MM.1S (cell line): ENCODE measurements around the gene BCAS3.
"Not testable (repeated sequence)": the region's sequence is repeated elsewhere in the genome, so short reads cannot be mapped to it uniquely, and the experiment has no call there.

Experiments used
- DNase-seq: peaks from one replicate; pipeline ENCODE4 v3.0.0-alpha.2; 2015
- H2AFZ ChIP-seq: fragments of 300-600 bp; sonication (generic); 2 replicates; pipeline ENCODE4 v1.6.0; 2016; ENCODE audit warnings: antibody characterized with exemption, low read length
- H3F3A ChIP-seq: fragments of 300-600 bp; sonication (generic); 2 replicates; pipeline ENCODE4 v1.6.1; 2016; ENCODE audit warnings: mild to moderate bottlenecking, antibody characterized with exemption, low read length, moderate library complexity, mixed read lengths; ENCODE audit not compliant: insufficient read depth
- H3K27ac ChIP-seq: fragments of 300-600 bp; sonication (generic); 2 replicates; pipeline ENCODE4 v1.5.1; 2016; ENCODE audit warnings: mild to moderate bottlenecking, low read length
- H3K27me3 ChIP-seq: fragments of 300-600 bp; sonication (generic); replicated peaks from 2 replicates; pipeline ENCODE4 v1.6.0; 2016; ENCODE audit warnings: low read length; ENCODE audit not compliant: insufficient read depth
- H3K36me3 ChIP-seq: fragments of 300-600 bp; sonication (generic); replicated peaks from 2 replicates; pipeline ENCODE4 v1.6.1; 2016; ENCODE audit warnings: mild to moderate bottlenecking, low read length, mixed read lengths; ENCODE audit not compliant: insufficient read depth
- H3K4me1 ChIP-seq: fragments of 300-600 bp; sonication (generic); 2 replicates; pipeline ENCODE4 v1.6.1; 2016; ENCODE audit warnings: low read length, mixed read lengths
- H3K4me2 ChIP-seq: fragments of 300-600 bp; sonication (generic); 2 replicates; pipeline ENCODE4 v1.6.0; 2016; ENCODE audit warnings: low read depth, low read length
- H3K4me3 ChIP-seq: fragments of 300-600 bp; sonication (generic); 2 replicates; pipeline ENCODE4 v1.5.1; 2016; ENCODE audit warnings: low read length, mixed read lengths
- H3K79me2 ChIP-seq: fragments of 300-600 bp; sonication (generic); 2 replicates; pipeline ENCODE4 v1.6.1; 2016; ENCODE audit warnings: mixed run types, low read length, mixed read lengths
- H3K9ac ChIP-seq: fragments of 300-600 bp; sonication (generic); 2 replicates; pipeline ENCODE4 v1.6.1; 2016; ENCODE audit warnings: low read length, mixed read lengths
- H3K9me2 ChIP-seq: fragments of 300-600 bp; sonication (generic); replicated peaks from 2 replicates; pipeline ENCODE4 v1.6.1; 2016; ENCODE audit warnings: mild to moderate bottlenecking, low read length, mixed read lengths; ENCODE audit not compliant: insufficient read depth
- H3K9me3 ChIP-seq: fragments of 300-600 bp; sonication (generic); replicated peaks from 2 replicates; pipeline ENCODE4 v1.6.1; 2016; ENCODE audit warnings: mild to moderate bottlenecking, low read length, mixed read lengths; ENCODE audit not compliant: insufficient read depth
- H4K20me1 ChIP-seq: fragments of 300-600 bp; sonication (generic); 2 replicates; pipeline ENCODE4 v1.6.1; 2016; ENCODE audit warnings: mild to moderate bottlenecking, low read length, moderate library complexity, mixed read lengths; ENCODE audit not compliant: insufficient read depth
- EZH2 ChIP-seq: fragments of 300-600 bp; sonication (generic); optimal IDR thresholded peaks from 2 replicates; pipeline ENCODE3; 2017; ENCODE audit warnings: low read depth, mild to moderate bottlenecking, antibody characterized with exemption, low read length, mixed read lengths
- EZH2phosphoT487 ChIP-seq: fragments of 300-600 bp; sonication (generic); IDR thresholded peaks from 2 replicates; pipeline ENCODE4 v1.6.1; 2018; ENCODE audit warnings: antibody characterized with exemption, low read length
- TF ChIP-seq, protein P1 (sequence below): fragments of 300-600 bp; sonication (generic); IDR thresholded peaks from 2 replicates; pipeline ENCODE4 v1.5.1; 2016; ENCODE audit warnings: antibody characterized with exemption, low read length, mixed read lengths

BCAS3 gene

DNA sequence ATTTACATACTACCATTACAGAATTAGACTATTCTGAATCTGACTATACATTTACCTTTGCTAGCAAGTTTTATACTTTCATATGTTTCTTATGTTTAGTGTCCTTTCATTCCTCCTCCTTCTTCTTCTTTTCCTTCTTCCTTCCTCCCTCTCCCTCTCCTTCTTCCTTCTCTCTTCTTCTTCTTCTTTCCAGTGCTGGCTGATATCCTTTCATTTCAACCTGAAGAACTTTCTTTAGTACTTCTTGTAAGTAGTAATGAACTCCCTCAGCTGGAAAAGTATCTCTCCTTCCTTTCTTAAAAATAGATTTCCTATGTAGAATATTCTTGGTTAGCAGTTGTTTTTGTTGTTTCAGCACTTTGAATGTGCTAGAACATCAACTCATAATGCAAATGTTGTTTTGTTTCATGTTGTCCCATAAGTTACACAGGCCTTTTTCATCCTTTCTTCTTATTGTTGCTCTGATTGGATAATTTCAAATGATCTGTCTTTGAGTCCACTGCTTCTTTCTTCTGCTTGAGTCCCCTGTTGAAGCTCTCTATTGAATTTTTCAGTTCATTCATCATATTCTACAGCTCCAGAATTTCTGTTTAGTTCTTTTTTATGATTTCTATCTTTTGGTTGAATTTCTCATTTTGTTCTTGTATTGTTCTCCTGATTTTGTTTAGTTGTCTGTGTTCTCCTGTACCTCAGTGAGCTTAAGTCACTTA lies 759.5 kb downstream of the BCAS3 start:
- H3K27ac ChIP-seq, result no peak overlapping the region
- no peaks in the 10 kb centered on the region for H3K79me2 ChIP-seq
- no peaks in the 10 kb centered on the region for H4K20me1 ChIP-seq
- TF ChIP-seq, protein P1, sequence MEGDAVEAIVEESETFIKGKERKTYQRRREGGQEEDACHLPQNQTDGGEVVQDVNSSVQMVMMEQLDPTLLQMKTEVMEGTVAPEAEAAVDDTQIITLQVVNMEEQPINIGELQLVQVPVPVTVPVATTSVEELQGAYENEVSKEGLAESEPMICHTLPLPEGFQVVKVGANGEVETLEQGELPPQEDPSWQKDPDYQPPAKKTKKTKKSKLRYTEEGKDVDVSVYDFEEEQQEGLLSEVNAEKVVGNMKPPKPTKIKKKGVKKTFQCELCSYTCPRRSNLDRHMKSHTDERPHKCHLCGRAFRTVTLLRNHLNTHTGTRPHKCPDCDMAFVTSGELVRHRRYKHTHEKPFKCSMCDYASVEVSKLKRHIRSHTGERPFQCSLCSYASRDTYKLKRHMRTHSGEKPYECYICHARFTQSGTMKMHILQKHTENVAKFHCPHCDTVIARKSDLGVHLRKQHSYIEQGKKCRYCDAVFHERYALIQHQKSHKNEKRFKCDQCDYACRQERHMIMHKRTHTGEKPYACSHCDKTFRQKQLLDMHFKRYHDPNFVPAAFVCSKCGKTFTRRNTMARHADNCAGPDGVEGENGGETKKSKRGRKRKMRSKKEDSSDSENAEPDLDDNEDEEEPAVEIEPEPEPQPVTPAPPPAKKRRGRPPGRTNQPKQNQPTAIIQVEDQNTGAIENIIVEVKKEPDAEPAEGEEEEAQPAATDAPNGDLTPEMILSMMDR, result no peak
- TF ChIP-seq EZH2 (no peak), EZH2phosphoT487 (no peak)
- H2AFZ ChIP-seq, result no peak overlapping the region
- H3K4me2 ChIP-seq, result no peak overlapping the region
- no peaks in the 10 kb centered on the region for H3K9me2 ChIP-seq
- H3K9me3 ChIP-seq, result no peaks in the 10 kb centered on the region
- H3K4me1 ChIP-seq, result no peaks in the 10 kb centered on the region
- no peak overlapping the region for H3K9ac ChIP-seq
- no peaks in the 10 kb centered on the region for H3K27me3 ChIP-seq
- H3K36me3 ChIP-seq, result no peaks in the 10 kb centered on the region
- H3K4me3 ChIP-seq, result no peak overlapping the region
- no peaks in the 10 kb centered on the region for H3F3A ChIP-seq
- DNase-seq, result no peak

DNA sequence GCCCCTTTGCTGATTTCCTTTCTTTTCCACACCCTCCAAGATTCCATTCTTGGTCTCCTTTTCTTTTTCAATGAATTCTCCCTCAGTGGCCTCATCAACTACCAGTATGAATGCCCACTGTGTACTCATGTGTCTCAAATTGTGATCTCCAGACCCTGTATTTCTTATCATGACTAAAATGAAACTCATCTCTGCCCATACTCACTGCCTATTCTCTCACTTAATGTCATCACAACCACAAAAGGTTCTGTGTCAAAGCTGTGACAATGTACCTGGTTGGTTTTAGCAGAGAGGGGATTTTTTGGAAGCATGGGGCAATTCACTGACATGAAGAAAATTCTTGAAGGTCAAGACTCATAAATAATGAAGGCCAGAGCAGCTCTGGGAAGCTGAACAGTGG lies 763.0 kb downstream of the BCAS3 start:
- Histone ChIP-seq H2AFZ (no peak overlapping the region), H3K27ac (no peak overlapping the region), H4K20me1 (no peaks in the 10 kb centered on the region), H3K4me3 (no peak overlapping the region), H3K9me3 (no peaks in the 10 kb centered on the region), H3F3A (no peaks in the 10 kb centered on the region), H3K36me3 (no peaks in the 10 kb centered on the region), H3K4me2 (no peak overlapping the region), H3K4me1 (no peaks in the 10 kb centered on the region), H3K9ac (no peak overlapping the region), H3K79me2 (no peaks in the 10 kb centered on the region), H3K27me3 (no peaks in the 10 kb centered on the region), H3K9me2 (no peaks in the 10 kb centered on the region)
- TF ChIP-seq, protein P1, result no peak
- no peak for TF ChIP-seq EZH2
- TF ChIP-seq EZH2phosphoT487, result no peak
- DNase-seq, result no peak

GRCh38 chr17:61441507-61441906 lies 763.9 kb downstream of the BCAS3 start:
- H3K4me1 ChIP-seq, H2AFZ ChIP-seq, H3K9me3 ChIP-seq, H3K4me3 ChIP-seq, H4K20me1 ChIP-seq, H3K4me2 ChIP-seq, H3K79me2 ChIP-seq, H3K27ac ChIP-seq, H3K36me3 ChIP-seq, H3K27me3 ChIP-seq, H3F3A ChIP-seq, DNase-seq, H3K9me2 ChIP-seq, H3K9ac ChIP-seq: not testable (repeated sequence)

DNA sequence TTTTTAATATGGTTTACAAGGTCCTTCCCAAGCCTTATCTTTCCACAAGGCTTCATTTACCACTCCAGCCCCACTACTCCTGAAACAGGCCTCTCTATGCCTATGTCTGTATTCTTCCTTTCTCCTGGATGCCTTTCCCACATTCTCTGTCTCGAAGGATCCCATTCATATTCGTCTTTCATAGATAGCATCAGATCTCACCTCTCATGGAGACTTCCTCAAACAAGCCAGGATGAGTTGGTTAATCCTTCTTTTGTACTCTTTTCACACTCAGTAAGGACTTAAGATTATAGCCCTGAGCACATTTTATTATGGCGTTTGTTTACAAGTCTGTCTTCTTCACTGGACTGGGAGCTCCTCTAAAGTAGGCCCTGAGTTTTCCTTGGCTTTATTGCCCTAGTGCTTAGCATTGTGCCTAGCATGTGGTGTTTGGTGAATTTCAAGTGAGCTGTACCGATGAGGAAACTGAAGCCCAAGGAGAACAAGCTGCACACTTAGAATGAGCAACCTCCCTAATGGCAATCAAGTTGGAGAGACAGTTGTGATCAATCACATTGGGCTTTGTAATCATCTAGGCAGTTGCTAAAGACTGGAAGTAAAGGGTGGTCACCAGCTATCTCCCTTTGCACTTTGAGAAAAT lies 764.6 kb downstream of the BCAS3 start:
- H3K9ac ChIP-seq, result no peak overlapping the region
- H3K79me2 ChIP-seq, result no peaks in the 10 kb centered on the region
- no peaks in the 10 kb centered on the region for H3F3A ChIP-seq
- H4K20me1 ChIP-seq, result no peaks in the 10 kb centered on the region
- no peaks in the 10 kb centered on the region for H3K9me2 ChIP-seq
- no peak overlapping the region for H3K4me2 ChIP-seq
- DNase-seq, result no peak
- H3K4me3 ChIP-seq, result no peak overlapping the region
- H3K36me3 ChIP-seq, result no peaks in the 10 kb centered on the region
- H3K4me1 ChIP-seq, result no peaks in the 10 kb centered on the region
- no peaks in the 10 kb centered on the region for H3K27me3 ChIP-seq
- no peaks in the 10 kb centered on the region for H3K9me3 ChIP-seq
- H2AFZ ChIP-seq, result no peak overlapping the region
- H3K27ac ChIP-seq, result no peak overlapping the region
- no peak for TF ChIP-seq EZH2phosphoT487
- no peak for TF ChIP-seq EZH2
- TF ChIP-seq, protein P1, result no peak
